ENCODE measurements around the gene GIPC2.

DNA sequence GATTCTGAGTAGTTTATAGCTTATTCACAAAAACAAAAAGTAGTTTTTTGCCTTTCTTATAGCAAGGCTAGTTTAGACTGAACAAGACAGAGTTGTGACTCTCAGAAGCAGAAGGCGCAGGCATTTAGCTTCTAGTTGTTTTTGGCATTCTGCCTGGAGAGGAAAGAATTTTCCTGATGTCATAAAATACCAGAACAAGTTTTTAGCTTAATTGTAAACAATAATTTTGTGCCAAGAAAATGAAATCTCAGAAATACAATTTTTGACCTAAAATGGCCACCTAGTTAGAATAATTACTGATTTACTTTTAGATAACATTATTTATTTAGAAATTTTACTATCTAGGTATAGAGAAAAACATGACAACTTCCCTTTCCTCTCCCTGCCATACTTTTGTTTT lies 40.0 kb upstream of the GIPC2 start:
- TF ChIP-seq, protein P1, sequence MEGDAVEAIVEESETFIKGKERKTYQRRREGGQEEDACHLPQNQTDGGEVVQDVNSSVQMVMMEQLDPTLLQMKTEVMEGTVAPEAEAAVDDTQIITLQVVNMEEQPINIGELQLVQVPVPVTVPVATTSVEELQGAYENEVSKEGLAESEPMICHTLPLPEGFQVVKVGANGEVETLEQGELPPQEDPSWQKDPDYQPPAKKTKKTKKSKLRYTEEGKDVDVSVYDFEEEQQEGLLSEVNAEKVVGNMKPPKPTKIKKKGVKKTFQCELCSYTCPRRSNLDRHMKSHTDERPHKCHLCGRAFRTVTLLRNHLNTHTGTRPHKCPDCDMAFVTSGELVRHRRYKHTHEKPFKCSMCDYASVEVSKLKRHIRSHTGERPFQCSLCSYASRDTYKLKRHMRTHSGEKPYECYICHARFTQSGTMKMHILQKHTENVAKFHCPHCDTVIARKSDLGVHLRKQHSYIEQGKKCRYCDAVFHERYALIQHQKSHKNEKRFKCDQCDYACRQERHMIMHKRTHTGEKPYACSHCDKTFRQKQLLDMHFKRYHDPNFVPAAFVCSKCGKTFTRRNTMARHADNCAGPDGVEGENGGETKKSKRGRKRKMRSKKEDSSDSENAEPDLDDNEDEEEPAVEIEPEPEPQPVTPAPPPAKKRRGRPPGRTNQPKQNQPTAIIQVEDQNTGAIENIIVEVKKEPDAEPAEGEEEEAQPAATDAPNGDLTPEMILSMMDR (IDR thresholded peaks at IDR 0.05 in 4 of 5, conservative IDR thresholded peaks at IDR 0.05 in 1 of 5) = no peak
- peak; percentile 40 to 52 for TF ChIP-seq POLR2A (IDR thresholded peaks at IDR 0.05)

Measured in gastrocnemius medialis (tissue), 4 donors.